ENCODE results near the gene NECAP2. TPM values are rescaled to one million over a fixed set of nuclear protein-coding genes. Genes with fewer than 3 reads are reported as not detected.
A peak's percentile ranks its signal among the peaks of the same experiment; 100 is the strongest.
"Not testable (repeated sequence)": the region's sequence is repeated elsewhere in the genome, so short reads cannot be mapped to it uniquely, and the experiment has no call there.

Gene NECAP2
- total and polyA plus RNA-seq, 2 experiments from 2014 or later, result 34.4 to 38.4 TPM

DNA sequence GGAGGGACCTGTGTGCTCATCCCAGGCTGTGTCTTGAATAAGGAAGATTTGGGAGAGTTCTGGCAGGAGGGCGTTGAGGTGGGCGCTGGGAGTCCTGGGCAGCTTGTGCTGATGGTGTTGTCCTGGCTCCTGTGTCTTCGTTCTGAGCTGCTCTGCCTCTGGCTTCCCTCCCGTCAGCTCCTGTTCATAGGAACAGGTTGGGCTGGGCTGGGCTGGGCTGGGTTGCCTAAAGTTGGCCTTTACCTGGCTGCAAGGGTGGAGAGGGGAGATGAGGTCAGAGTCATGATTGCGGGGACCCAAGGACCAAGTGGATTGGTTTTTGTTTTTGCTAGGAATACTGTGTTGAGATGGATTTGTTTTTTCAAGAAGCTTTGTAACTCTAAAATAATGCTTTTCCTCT, 9.1 kb downstream of the NECAP2 start:
- no peaks in the 10 kb centered on the region for H3K9me3 ChIP-seq (ENCODE audit: low read depth)
- no peak overlapping the region for H3K4me3 ChIP-seq
- no peaks in the 10 kb centered on the region for H3K4me1 ChIP-seq (ENCODE audit: low read depth)
- TF ChIP-seq CTCF (IDR thresholded peaks at IDR 0.05; ENCODE audit: low read depth, low read length), result no peak
- H3K36me3 ChIP-seq, result peaks cover 49% of the 10 kb centered on the region
- H3K27ac ChIP-seq, result no peak overlapping the region
- DNase-seq (ENCODE audit: low read depth in 1 of 2, low spot score in 1 of 2), result no peak
- H3K27me3 ChIP-seq, result no peaks in the 10 kb centered on the region

DNA sequence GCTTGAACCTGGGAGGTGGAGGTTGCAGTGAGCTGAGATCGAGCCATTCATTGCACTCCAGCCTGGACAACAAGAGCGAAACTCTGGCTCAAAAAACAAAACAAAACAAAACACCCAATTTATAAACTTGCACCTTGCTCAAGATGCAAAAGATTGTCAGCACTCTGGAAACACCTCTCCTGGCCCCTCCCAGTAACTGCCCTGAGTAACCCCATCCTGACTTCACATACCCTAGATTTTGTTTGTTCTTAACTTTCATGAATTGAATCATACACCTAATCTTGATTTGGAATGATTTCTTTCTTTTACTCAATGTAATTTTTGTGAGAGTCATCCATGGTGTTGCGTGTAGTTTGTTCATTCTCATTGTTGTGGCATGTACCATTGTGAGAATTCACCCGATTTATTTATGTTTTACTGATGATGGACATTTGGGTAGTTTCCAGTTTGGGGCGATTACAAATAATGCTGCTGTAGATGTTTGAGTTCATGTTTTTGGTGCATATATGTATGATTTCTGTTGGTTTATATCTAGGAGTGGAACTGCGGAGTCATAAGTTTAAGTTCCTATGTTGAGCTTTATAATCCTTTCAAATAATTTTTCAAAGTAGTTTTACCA, 10.4 kb downstream of the NECAP2 start:
- DNase-seq (ENCODE audit: low read depth in 1 of 2, low spot score in 1 of 2), result no peak
- no peak for TF ChIP-seq CTCF (IDR thresholded peaks at IDR 0.05; ENCODE audit: low read depth, low read length)

DNA sequence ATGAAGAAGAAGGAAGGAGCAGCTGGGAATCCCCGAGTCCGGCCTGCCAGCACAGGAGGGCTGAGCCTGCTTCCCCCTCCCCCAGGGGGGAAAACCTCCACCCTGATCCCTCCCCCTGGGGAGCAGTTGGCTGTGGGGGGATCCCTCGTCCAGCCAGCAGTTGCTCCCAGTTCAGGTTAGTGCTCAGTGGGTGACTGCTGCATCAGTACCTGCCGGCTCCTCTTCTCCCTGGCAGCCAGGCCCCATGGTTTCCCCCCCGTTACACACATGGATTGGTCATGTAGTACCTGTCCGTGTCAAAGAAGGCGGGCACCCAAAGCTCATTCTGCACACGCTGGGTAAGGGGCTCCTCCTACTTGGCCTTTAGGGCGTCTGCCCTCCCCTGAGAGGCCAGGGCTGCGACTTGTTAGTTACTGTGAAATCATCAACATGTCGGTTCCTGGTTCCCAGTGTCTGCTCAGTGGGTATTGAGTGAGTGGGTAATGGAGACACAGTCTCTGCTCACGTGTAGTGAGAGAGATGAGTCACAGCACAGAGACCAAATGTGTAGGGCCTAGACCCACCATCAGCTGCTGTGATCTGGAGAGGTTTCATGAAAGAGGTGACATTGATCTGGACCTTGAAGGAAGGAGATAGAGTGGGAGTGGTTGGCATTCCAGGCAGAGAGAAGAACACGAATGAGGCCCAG, 11.5 kb downstream of the NECAP2 start:
- Histone ChIP-seq H3K27ac (no peak overlapping the region), H3K9me3 (ENCODE audit: low read depth) (no peaks in the 10 kb centered on the region), H3K36me3 (peaks cover 45% of the 10 kb centered on the region), H3K4me3 (no peak overlapping the region), H3K27me3 (no peaks in the 10 kb centered on the region), H3K4me1 (ENCODE audit: low read depth) (no peaks in the 10 kb centered on the region)
- TF ChIP-seq CTCF (IDR thresholded peaks at IDR 0.05; ENCODE audit: low read depth, low read length), result no peak
- DNase-seq (ENCODE audit: low read depth in 1 of 2, low spot score in 1 of 2), result no peak

More for the DNA sequence above, 10.4 kb downstream of the NECAP2 start:
- peaks cover 38% of the 10 kb centered on the region for H3K36me3 ChIP-seq
- H3K4me3 ChIP-seq, result no peak overlapping the region
- H3K4me1 ChIP-seq (ENCODE audit: low read depth), result no peaks in the 10 kb centered on the region
- no peak overlapping the region for H3K27ac ChIP-seq
- H3K9me3 ChIP-seq (ENCODE audit: low read depth), result no peaks in the 10 kb centered on the region
- no peaks in the 10 kb centered on the region for H3K27me3 ChIP-seq

DNA sequence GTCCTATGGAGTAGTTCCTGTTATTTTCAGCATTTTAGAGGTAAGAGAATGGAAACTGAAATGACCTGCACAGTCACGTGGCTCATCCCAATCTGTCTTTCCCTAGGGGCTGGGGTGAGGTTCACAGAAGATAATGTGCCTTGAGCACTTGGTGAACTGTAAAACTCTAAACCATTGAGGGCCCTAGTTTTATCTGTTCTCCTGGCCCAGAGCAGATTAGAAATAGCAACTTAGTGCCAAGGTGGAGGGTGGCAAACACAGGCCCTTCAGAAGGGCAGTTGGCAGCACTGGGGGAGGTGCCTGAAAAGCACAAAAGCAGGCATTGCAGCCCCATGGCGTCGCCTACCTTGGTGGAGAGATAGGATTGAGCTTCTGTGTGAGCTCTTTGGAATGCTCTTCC, 14.4 kb downstream of the NECAP2 start:
- not testable (repeated sequence) for DNase-seq (ENCODE audit: low read depth in 1 of 2, low spot score in 1 of 2); H3K4me1 ChIP-seq (ENCODE audit: low read depth); H3K27me3 ChIP-seq; H3K9me3 ChIP-seq (ENCODE audit: low read depth); H3K4me3 ChIP-seq; H3K27ac ChIP-seq
- H3K36me3 ChIP-seq, result peaks cover 47% of the 10 kb centered on the region

- H3K27ac ChIP-seq; H3K27me3 ChIP-seq; H3K9me3 ChIP-seq (ENCODE audit: low read depth); H3K4me3 ChIP-seq; DNase-seq (ENCODE audit: low read depth in 1 of 2, low spot score in 1 of 2); H3K4me1 ChIP-seq (ENCODE audit: low read depth): not testable (repeated sequence)
- H3K36me3 ChIP-seq, result peaks cover 41% of the 10 kb centered on the region
Observed at GRCh38 chr1:16456151-16456550, 15.6 kb downstream of the NECAP2 start.

DNA sequence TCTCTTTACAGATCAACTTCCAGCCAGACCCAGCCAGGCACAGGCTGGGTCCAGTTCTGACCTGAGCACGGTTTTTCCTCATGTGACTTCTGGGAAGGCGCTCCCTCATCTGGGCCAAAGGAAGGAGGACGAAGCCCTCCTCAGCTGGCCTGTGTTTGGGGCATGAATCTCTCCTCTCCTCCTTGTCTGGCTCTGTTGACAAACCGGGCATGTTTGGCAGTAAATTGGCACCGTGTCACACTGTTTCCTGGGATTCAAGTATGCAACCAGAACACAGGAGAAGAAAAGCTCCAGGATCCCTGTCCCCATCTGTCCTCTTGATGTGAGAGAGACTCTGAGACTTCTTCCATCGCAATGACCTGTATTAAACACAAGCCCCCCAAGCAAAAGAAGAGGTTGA, 18.3 kb downstream of the NECAP2 start:
- TF ChIP-seq CTCF (IDR thresholded peaks at IDR 0.05; ENCODE audit: low read depth, low read length), result no peak
- peaks cover 44% of the 10 kb centered on the region for H3K36me3 ChIP-seq
- DNase-seq (ENCODE audit: low read depth in 1 of 2, low spot score in 1 of 2), result no peak

More for the DNA sequence above, 18.3 kb downstream of the NECAP2 start:
- Histone ChIP-seq H3K27me3 (no peaks in the 10 kb centered on the region), H3K9me3 (ENCODE audit: low read depth) (no peaks in the 10 kb centered on the region), H3K4me3 (no peak overlapping the region), H3K27ac (peak overlapping the region; percentile 62), H3K4me1 (ENCODE audit: low read depth) (no peaks in the 10 kb centered on the region)
